Spleen (tissue), 7 donors: Measurements from ENCODE around the gene HOXC12.

Experiments used
- POLR2A ChIP-seq, 3 donors: fragments of 450-650 bp; IDR thresholded peaks; one replicate each; pipeline ENCODE4 v1.5.1; 2017; ENCODE audit warnings: antibody characterized with exemption in 3 of 3, mild to moderate bottlenecking in 1 of 3
- POLR2AphosphoS5 ChIP-seq, 3 donors: sonication (generic); formaldehyde crosslinking; IDR thresholded peaks; one replicate each; pipeline ENCODE4 v1.5.1; 2017; ENCODE audit warnings: antibody characterized with exemption in 3 of 3
- TF ChIP-seq, protein P1 (sequence below), 11 experiments: fragments of 200-600 bp in 7 of 11; fragments of 450-650 bp in 4 of 11; sonication (generic) in 4 of 11; IDR thresholded peaks in 8 of 11; conservative IDR thresholded peaks in 3 of 11; 1 replicate in 7 of 11; 2 replicates in 4 of 11; pipeline versions ENCODE4 v1.4.0 to v1.8.0; 2016 to 2021; ENCODE audit warnings: antibody characterized with exemption in 11 of 11, inconsistent platforms in 4 of 11, mild to moderate bottlenecking in 1 of 11
- donor health status: DM: no; HTN: no; CAD: no; lungs with moderate emphysema.
- donor health status: DM: no; HTN: no; CAD: no.
- donor health status: DM: no; HTN: no; CAD: no.

DNA sequence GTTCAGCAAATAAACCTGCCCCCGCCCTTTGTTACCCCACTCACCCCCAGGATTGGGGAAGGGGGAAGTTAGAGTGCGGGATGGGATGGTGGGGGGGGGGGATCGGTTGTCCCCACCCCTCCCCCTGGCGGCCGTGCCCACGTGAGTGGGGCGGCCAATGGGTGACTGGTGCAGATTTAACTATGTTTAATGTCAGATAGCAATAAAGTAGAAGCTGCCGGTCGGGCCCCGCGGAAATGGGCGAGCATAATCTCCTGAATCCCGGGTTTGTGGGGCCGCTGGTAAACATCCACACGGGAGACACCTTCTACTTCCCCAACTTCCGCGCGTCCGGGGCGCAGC, at the start of gene HOXC12:
- no peak for TF ChIP-seq POLR2A (IDR thresholded peaks at IDR 0.05)
- TF ChIP-seq POLR2AphosphoS5 (IDR thresholded peaks at IDR 0.05): no peak
- TF ChIP-seq, protein P1, sequence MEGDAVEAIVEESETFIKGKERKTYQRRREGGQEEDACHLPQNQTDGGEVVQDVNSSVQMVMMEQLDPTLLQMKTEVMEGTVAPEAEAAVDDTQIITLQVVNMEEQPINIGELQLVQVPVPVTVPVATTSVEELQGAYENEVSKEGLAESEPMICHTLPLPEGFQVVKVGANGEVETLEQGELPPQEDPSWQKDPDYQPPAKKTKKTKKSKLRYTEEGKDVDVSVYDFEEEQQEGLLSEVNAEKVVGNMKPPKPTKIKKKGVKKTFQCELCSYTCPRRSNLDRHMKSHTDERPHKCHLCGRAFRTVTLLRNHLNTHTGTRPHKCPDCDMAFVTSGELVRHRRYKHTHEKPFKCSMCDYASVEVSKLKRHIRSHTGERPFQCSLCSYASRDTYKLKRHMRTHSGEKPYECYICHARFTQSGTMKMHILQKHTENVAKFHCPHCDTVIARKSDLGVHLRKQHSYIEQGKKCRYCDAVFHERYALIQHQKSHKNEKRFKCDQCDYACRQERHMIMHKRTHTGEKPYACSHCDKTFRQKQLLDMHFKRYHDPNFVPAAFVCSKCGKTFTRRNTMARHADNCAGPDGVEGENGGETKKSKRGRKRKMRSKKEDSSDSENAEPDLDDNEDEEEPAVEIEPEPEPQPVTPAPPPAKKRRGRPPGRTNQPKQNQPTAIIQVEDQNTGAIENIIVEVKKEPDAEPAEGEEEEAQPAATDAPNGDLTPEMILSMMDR (IDR thresholded peaks at IDR 0.05 in 8 of 11, conservative IDR thresholded peaks at IDR 0.05 in 3 of 11): no peak
